Fibroblast of lung (primary cell): ENCODE measurements around the gene GNG7. TPM values are rescaled to one million over a fixed set of nuclear protein-coding genes. Genes with fewer than 3 reads are reported as not detected.

Experiments
- DNase-seq, 2 donors: peaks; one replicate each; pipeline versions ENCODE4 v3.0.0 to v3.0.0-alpha.2; 2010; ENCODE audit warnings: low read depth in 2 of 2
- H2AFZ ChIP-seq: 2 replicates; pipeline ENCODE4 v1.5.1; 2012; ENCODE audit warnings: low read length, control low read depth, inconsistent platforms
- H3K27ac ChIP-seq: 2 replicates; pipeline ENCODE4 v1.5.1; 2011; ENCODE audit warnings: low read length, control low read depth; ENCODE audit not compliant: insufficient read depth
- H3K27me3 ChIP-seq: 2 replicates; pipeline ENCODE4 v1.5.1; 2011; ENCODE audit warnings: mild to moderate bottlenecking, low read length; ENCODE audit not compliant: control insufficient read depth, insufficient read depth
- H3K36me3 ChIP-seq: 2 replicates; pipeline ENCODE4 v1.5.1; 2011; ENCODE audit warnings: low read length; ENCODE audit not compliant: control insufficient read depth, insufficient read depth
- H3K4me1 ChIP-seq: 2 replicates; pipeline ENCODE4 v1.5.1; 2011; ENCODE audit warnings: low read length; ENCODE audit not compliant: control insufficient read depth, insufficient read depth; ENCODE audit errors: extremely low read depth
- H3K4me2 ChIP-seq: 2 replicates; pipeline ENCODE4 v1.5.1; 2011; ENCODE audit warnings: low read length, control low read depth; ENCODE audit not compliant: insufficient read depth; ENCODE audit errors: extremely low read depth
- H3K4me3 ChIP-seq, 4 experiments: fragments of 200-600 bp in 1 of 4; sonication (generic) in 1 of 4; replicated peaks in 1 of 4; 2 replicates each; pipeline ENCODE4 v1.5.1; 2011 to 2016; ENCODE audit warnings: low read length in 4 of 4, low read depth in 3 of 4, mild to moderate bottlenecking in 3 of 4, control low read depth in 2 of 4, inconsistent platforms in 1 of 4, mixed read lengths in 1 of 4; ENCODE audit not compliant: insufficient read depth in 1 of 4; ENCODE audit errors: control extremely low read depth in 1 of 4
- H3K79me2 ChIP-seq: 2 replicates; pipeline ENCODE4 v1.5.1; 2012; ENCODE audit warnings: mild to moderate bottlenecking, low read length, inconsistent platforms; ENCODE audit not compliant: control insufficient read depth, insufficient read depth
- H3K9ac ChIP-seq: 2 replicates; pipeline ENCODE4 v1.5.1; 2011; ENCODE audit warnings: mild to moderate bottlenecking, low read length, control low read depth; ENCODE audit not compliant: insufficient read depth
- H3K9me3 ChIP-seq: 2 replicates; pipeline ENCODE4 v1.5.1; 2012; ENCODE audit warnings: low read depth, low read length; ENCODE audit not compliant: control insufficient read depth, insufficient read depth
- H4K20me1 ChIP-seq: 2 replicates; pipeline ENCODE4 v1.5.1; 2011; ENCODE audit warnings: low read length; ENCODE audit not compliant: control insufficient read depth, insufficient read depth; ENCODE audit errors: extremely low read depth
- CTCF ChIP-seq, 2 donors: IDR thresholded peaks in 1 of 2; conservative IDR thresholded peaks in 1 of 2; 1 replicate in 1 of 2; 2 replicates in 1 of 2; pipeline ENCODE4 v1.5.1; 2011 to 2012; ENCODE audit warnings: low read length in 2 of 2, control low read depth in 1 of 2, inconsistent platforms in 1 of 2, low read depth in 1 of 2, mild to moderate bottlenecking in 1 of 2
- EZH2 ChIP-seq: IDR thresholded peaks from 2 replicates; pipeline ENCODE4 v1.5.1; 2012; ENCODE audit warnings: low read length, control low read depth, mild to moderate bottlenecking; ENCODE audit errors: missing control alignments
- polyA plus RNA-seq, 2 donors: library from polyadenylated mRNA; depleted of rRNA in 1 of 2; stranded (reverse) in 1 of 2; unstranded in 1 of 2; fragments of >200 nt; gene quantifications; 2 replicates each; pipeline ENCODE4 v1.2.1, GENCODE V29; 2011 to 2012; ENCODE audit warnings: missing spikeins in 1 of 2
- total RNA-seq: library from RNA; depleted of rRNA; stranded (reverse); fragments of >200 nt; gene quantifications from 2 replicates; pipeline ENCODE4 v1.2.1, GENCODE V29; 2014

Gene GNG7
- total and polyA plus RNA-seq, 2 donors (not counting 1 experiment from before 2014, with no cell fraction given): 0.27 to 0.83 TPM

- no peak for DNase-seq
- Histone ChIP-seq H3K4me3 (no peak overlapping the region), H3K4me1 (peaks cover 16% of the 10 kb centered on the region), H3K4me2 (no peak overlapping the region), H3K27me3 (no peaks in the 10 kb centered on the region), H4K20me1 (no peaks in the 10 kb centered on the region), H3K36me3 (no peaks in the 10 kb centered on the region), H3K27ac (no peak overlapping the region), H3K9me3 (no peaks in the 10 kb centered on the region), H3K9ac (no peak overlapping the region), H3K79me2 (no peaks in the 10 kb centered on the region), H2AFZ (peak overlapping the region; percentile 29)
- no peak for TF ChIP-seq EZH2
- no peak for TF ChIP-seq CTCF (conservative IDR thresholded peaks at IDR 0.05 in 1 of 2, IDR thresholded peaks at IDR 0.05 in 1 of 2; ENCODE audit: low read depth in 1 of 2, low read length in 2 of 2)
These were observed 166.0 kb downstream of the GNG7 start for GRCh38 chr19:2536461-2536860.

GRCh38 chr19:2534423-2535013, 168.0 kb downstream of the GNG7 start:
- Histone ChIP-seq H3K79me2 (no peaks in the 10 kb centered on the region), H4K20me1 (no peaks in the 10 kb centered on the region), H3K4me3 (no peak overlapping the region), H2AFZ (no peak overlapping the region), H3K27ac (no peak overlapping the region), H3K4me2 (no peak overlapping the region), H3K36me3 (no peaks in the 10 kb centered on the region), H3K4me1 (peaks cover 7% of the 10 kb centered on the region), H3K9ac (no peak overlapping the region), H3K27me3 (no peaks in the 10 kb centered on the region), H3K9me3 (no peaks in the 10 kb centered on the region)
- no peak for TF ChIP-seq EZH2
- no peak for TF ChIP-seq CTCF (conservative IDR thresholded peaks at IDR 0.05 in 1 of 2, IDR thresholded peaks at IDR 0.05 in 1 of 2; ENCODE audit: low read depth in 1 of 2, low read length in 2 of 2)
- no peak for DNase-seq

- Histone ChIP-seq H2AFZ (no peak overlapping the region), H3K4me1 (peaks cover 11% of the 10 kb centered on the region), H3K36me3 (no peaks in the 10 kb centered on the region), H4K20me1 (no peaks in the 10 kb centered on the region), H3K4me3 (no peak overlapping the region), H3K27me3 (no peaks in the 10 kb centered on the region), H3K4me2 (no peak overlapping the region), H3K9me3 (no peaks in the 10 kb centered on the region), H3K9ac (no peak overlapping the region), H3K27ac (peak overlapping the region; percentile 43), H3K79me2 (no peaks in the 10 kb centered on the region)
- DNase-seq: no peak
- no peak for TF ChIP-seq CTCF (conservative IDR thresholded peaks at IDR 0.05 in 1 of 2, IDR thresholded peaks at IDR 0.05 in 1 of 2; ENCODE audit: low read depth in 1 of 2, low read length in 2 of 2)
- TF ChIP-seq EZH2: no peak
These were observed 168.6 kb downstream of the GNG7 start for GRCh38 chr19:2533686-2534422.
